HepG2 (cell line): Measurements from ENCODE around the gene RBM23. TPM values are rescaled to one million over a fixed set of nuclear protein-coding genes. Genes with fewer than 3 reads are reported as not detected.

Source experiments
- CENPX ChIP-seq: sonication (generic); formaldehyde crosslinking; IDR thresholded peaks from 2 replicates; pipeline ENCODE4 v1.9.0; 2021; ENCODE audit warnings: mild to moderate bottlenecking, missing genetic modification reagents, moderate library complexity
- FOXO1 ChIP-seq: sonication (generic); formaldehyde crosslinking; IDR thresholded peaks from 2 replicates; pipeline ENCODE4 v1.4.0; 2020; ENCODE audit warnings: missing genetic modification reagents
- HOXA3 ChIP-seq: sonication (generic); formaldehyde crosslinking; IDR thresholded peaks from 2 replicates; pipeline ENCODE4 v1.5.0; 2020; ENCODE audit warnings: missing genetic modification reagents
- IRX3 ChIP-seq: sonication (generic); formaldehyde crosslinking; IDR thresholded peaks from 2 replicates; pipeline ENCODE4 v1.8.1; 2023; ENCODE audit warnings: mild to moderate bottlenecking, low read depth, missing genetic modification reagents, borderline replicate concordance
- KDM3A ChIP-seq: IDR thresholded peaks from 2 replicates; pipeline ENCODE4 v1.6.1; 2018; ENCODE audit warnings: low read depth, missing compliant biosample characterization
- KLF12 ChIP-seq: sonication (generic); formaldehyde crosslinking; IDR thresholded peaks from 2 replicates; pipeline ENCODE4 v1.4.0; 2020; ENCODE audit warnings: missing genetic modification reagents, borderline replicate concordance
- MAZ ChIP-seq, 2 experiments: sonication (generic) in 1 of 2; formaldehyde crosslinking in 1 of 2; IDR thresholded peaks; 2 replicates each; pipeline versions ENCODE4 v1.5.0 to v1.6.1; 2012 to 2020; ENCODE audit warnings: low read depth in 2 of 2, mild to moderate bottlenecking in 2 of 2, borderline replicate concordance in 1 of 2, improper control_type of control experiment in 1 of 2, low read length in 1 of 2, missing genetic modification reagents in 1 of 2, moderate library complexity in 1 of 2
- MIER2 ChIP-seq: IDR thresholded peaks from 2 replicates; pipeline ENCODE4 v1.6.1; 2016; ENCODE audit warnings: missing biosample characterization, missing genetic modification reagents
- MLLT10 ChIP-seq: sonication (generic); formaldehyde crosslinking; IDR thresholded peaks from 2 replicates; pipeline ENCODE4 v1.4.0; 2020; ENCODE audit warnings: missing genetic modification reagents
- RXRA ChIP-seq: sonication (generic); formaldehyde crosslinking; IDR thresholded peaks from 2 replicates; pipeline ENCODE4 v1.5.1; 2020; ENCODE audit warnings: missing genetic modification reagents
- SP4 ChIP-seq: sonication (generic); formaldehyde crosslinking; IDR thresholded peaks from 2 replicates; pipeline ENCODE4 v1.8.1; 2023; ENCODE audit warnings: mild to moderate bottlenecking, missing genetic modification reagents
- TEAD2 ChIP-seq: sonication (generic); formaldehyde crosslinking; IDR thresholded peaks from 2 replicates; pipeline ENCODE4 v1.9.0; 2021; ENCODE audit warnings: missing genetic modification reagents
- ZBTB26 ChIP-seq: IDR thresholded peaks from 2 replicates; pipeline ENCODE4 v1.6.1; 2016; ENCODE audit warnings: missing compliant biosample characterization, missing genetic modification reagents, borderline replicate concordance
- ZBTB34 ChIP-seq: sonication (generic); formaldehyde crosslinking; IDR thresholded peaks from 2 replicates; pipeline ENCODE4 v1.8.0; 2022; ENCODE audit warnings: mild to moderate bottlenecking, missing genetic modification reagents
- ZBTB4 ChIP-seq: sonication (generic); formaldehyde crosslinking; IDR thresholded peaks from 2 replicates; pipeline ENCODE4 v1.4.0; 2020; ENCODE audit warnings: missing genetic modification reagents, mild to moderate bottlenecking, borderline replicate concordance
- ZMYM2 ChIP-seq: sonication (generic); formaldehyde crosslinking; IDR thresholded peaks from 2 replicates; pipeline ENCODE4 v1.8.0; 2022; ENCODE audit warnings: mild to moderate bottlenecking, missing genetic modification reagents
- ZNF207 ChIP-seq: fragments of 450-650 bp; IDR thresholded peaks from 2 replicates; pipeline ENCODE4 v1.6.1; 2016; ENCODE audit warnings: antibody characterized with exemption, borderline replicate concordance
- ZNF350 ChIP-seq: sonication (generic); formaldehyde crosslinking; IDR thresholded peaks from 2 replicates; pipeline ENCODE4 v1.4.0; 2020; ENCODE audit warnings: mild to moderate bottlenecking, low read depth, missing genetic modification reagents, borderline replicate concordance
- ZNF484 ChIP-seq: sonication (generic); formaldehyde crosslinking; IDR thresholded peaks from 2 replicates; pipeline ENCODE4 v1.5.1; 2020; ENCODE audit warnings: mild to moderate bottlenecking, low read depth, missing genetic modification reagents, borderline replicate concordance
- ZNF709 ChIP-seq: sonication (generic); formaldehyde crosslinking; IDR thresholded peaks from 2 replicates; pipeline ENCODE4 v1.5.0; 2020; ENCODE audit warnings: mild to moderate bottlenecking, missing genetic modification reagents
- polyA plus RNA-seq, 8 experiments: library from polyadenylated mRNA; depleted of rRNA in 3 of 8; stranded (reverse) in 7 of 8; unstranded in 1 of 8; fragments of >200 nt; fragmentation: Illumina TruSeq in 4 of 8; extraction: Trizol in 4 of 8; gene quantifications; 2 replicates each; pipeline versions ENCODE4 v1.2.1 to v1.2.3, GENCODE V29; 2011 to 2016; ENCODE audit warnings: low read depth in 4 of 8, missing spikeins in 1 of 8, mixed read lengths in 1 of 8; ENCODE audit not compliant: insufficient read depth in 1 of 8
- total RNA-seq, 5 experiments: library from RNA; depleted of rRNA; stranded (reverse); fragments of >200 nt; fragmentation: Illumina TruSeq; extraction: Trizol; gene quantifications; 2 replicates each; pipeline ENCODE4 v1.2.3, GENCODE V29; 2016; ENCODE audit warnings: low read depth in 1 of 5
- TF ChIP-seq, protein P1 (sequence below): sonication (generic); formaldehyde crosslinking; IDR thresholded peaks from 2 replicates; pipeline ENCODE4 v1.9.0; 2021; ENCODE audit warnings: missing genetic modification reagents, mild to moderate bottlenecking, borderline replicate concordance

Gene RBM23
- total and polyA plus RNA-seq, 2 of the 13 experiments (the other 11 are each of a cell fraction or from before 2014, with no cell fraction given) = 1.5 to 2.1 TPM

DNA sequence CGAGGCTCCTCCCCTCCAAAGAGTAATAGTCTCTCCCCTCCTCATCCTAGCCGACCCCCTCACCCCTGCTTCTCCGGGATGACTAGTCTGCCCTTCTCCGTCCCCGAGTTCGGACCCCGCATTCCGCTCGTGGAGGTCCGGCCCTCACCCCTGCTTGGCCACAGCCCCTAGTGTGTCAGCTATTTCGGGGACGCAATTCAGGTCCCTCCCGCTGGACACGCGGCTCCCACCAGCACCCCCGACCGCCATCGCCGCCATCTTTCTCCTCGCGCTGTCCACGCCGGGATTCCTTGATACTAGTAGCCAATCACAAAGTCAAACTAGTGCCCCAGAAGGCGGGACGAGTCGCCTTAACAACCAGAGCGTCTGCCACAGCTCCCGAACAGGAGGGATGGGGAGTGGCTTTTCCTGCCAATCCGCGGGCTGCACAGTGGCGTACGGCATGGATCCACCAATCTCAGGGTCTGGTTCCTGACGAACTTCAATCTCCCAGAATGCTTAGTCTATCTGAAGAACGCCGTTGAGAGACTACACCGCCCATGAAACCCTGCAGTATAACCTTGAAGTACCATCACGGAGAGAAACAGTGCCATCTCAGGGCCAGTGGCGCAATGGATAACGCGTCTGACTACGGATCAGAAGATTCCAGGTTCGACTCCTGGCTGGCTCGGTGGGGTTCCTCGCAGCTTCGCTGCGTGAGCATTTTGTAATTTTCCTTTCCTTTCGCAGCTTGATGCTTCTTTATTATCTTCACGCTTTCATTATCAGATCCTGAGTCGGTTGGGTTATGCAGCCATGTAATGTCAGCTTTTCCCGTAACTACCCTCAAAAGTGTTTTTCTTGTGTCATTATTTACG is 10.4 kb upstream of the RBM23 start, which contains the start of gene PRMT5 (continued):
- TF ChIP-seq KLF12 (CRISPR knock-in tag) = peak; percentile 99
- TF ChIP-seq ZMYM2 (CRISPR knock-in tag) = peak; percentile 62; the same call in 1 of the 2 replicates
- peak; percentile 97 for TF ChIP-seq SP4 (CRISPR knock-in tag)
- TF ChIP-seq MIER2 (CRISPR knock-in tag) = peak; percentile 86
- peak; percentile 84 for TF ChIP-seq FOXO1 (CRISPR knock-in tag)
- TF ChIP-seq ZNF207 = no peak
- TF ChIP-seq CENPX (CRISPR knock-in tag) = no peak
- no peak for TF ChIP-seq MLLT10 (CRISPR knock-in tag)
- TF ChIP-seq TEAD2 (CRISPR knock-in tag) = peak; percentile 39; the same call in 1 of the 2 replicates
- TF ChIP-seq KDM3A (CRISPR knock-in tag) = peak; percentile 94
- TF ChIP-seq ZNF709 (CRISPR knock-in tag) = peak; percentile 94
- TF ChIP-seq, protein P1, sequence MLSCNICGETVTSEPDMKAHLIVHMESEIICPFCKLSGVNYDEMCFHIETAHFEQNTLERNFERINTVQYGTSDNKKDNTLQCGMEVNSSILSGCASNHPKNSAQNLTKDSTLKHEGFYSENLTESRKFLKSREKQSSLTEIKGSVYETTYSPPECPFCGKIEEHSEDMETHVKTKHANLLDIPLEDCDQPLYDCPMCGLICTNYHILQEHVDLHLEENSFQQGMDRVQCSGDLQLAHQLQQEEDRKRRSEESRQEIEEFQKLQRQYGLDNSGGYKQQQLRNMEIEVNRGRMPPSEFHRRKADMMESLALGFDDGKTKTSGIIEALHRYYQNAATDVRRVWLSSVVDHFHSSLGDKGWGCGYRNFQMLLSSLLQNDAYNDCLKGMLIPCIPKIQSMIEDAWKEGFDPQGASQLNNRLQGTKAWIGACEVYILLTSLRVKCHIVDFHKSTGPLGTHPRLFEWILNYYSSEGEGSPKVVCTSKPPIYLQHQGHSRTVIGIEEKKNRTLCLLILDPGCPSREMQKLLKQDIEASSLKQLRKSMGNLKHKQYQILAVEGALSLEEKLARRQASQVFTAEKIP (CRISPR knock-in tag) = no peak
- TF ChIP-seq ZBTB34 (CRISPR knock-in tag) = peak; percentile 84
- peak; percentile 94 for TF ChIP-seq ZBTB26 (CRISPR knock-in tag)
- TF ChIP-seq RXRA = peak; percentile 78
- peak; percentile 71; the same call in 1 of the 2 replicates for TF ChIP-seq MAZ (IDR thresholded peaks at IDR 0.05; ENCODE audit: borderline replicate concordance, low read depth, low read length)
- peak; percentile 99 for TF ChIP-seq MAZ (CRISPR knock-in tag; IDR thresholded peaks at IDR 0.05; ENCODE audit: low read depth)
- TF ChIP-seq ZNF350 (CRISPR knock-in tag) = peak; percentile 98
- peak; percentile 91; the same call in 1 of the 2 replicates for TF ChIP-seq ZNF484
- peak; percentile 93; the same call in 1 of the 2 replicates for TF ChIP-seq IRX3
- peak; percentile 98 for TF ChIP-seq HOXA3 (CRISPR knock-in tag)
- TF ChIP-seq ZBTB4 (CRISPR knock-in tag) = peak; percentile 71
